ENCODE data around the gene FAM131B. TPM values are rescaled to one million over a fixed set of nuclear protein-coding genes. Genes with fewer than 3 reads are reported as not detected.

Gene FAM131B
- total RNA-seq, 1 experiment from 2014 or later, result 17.3 TPM

DNA sequence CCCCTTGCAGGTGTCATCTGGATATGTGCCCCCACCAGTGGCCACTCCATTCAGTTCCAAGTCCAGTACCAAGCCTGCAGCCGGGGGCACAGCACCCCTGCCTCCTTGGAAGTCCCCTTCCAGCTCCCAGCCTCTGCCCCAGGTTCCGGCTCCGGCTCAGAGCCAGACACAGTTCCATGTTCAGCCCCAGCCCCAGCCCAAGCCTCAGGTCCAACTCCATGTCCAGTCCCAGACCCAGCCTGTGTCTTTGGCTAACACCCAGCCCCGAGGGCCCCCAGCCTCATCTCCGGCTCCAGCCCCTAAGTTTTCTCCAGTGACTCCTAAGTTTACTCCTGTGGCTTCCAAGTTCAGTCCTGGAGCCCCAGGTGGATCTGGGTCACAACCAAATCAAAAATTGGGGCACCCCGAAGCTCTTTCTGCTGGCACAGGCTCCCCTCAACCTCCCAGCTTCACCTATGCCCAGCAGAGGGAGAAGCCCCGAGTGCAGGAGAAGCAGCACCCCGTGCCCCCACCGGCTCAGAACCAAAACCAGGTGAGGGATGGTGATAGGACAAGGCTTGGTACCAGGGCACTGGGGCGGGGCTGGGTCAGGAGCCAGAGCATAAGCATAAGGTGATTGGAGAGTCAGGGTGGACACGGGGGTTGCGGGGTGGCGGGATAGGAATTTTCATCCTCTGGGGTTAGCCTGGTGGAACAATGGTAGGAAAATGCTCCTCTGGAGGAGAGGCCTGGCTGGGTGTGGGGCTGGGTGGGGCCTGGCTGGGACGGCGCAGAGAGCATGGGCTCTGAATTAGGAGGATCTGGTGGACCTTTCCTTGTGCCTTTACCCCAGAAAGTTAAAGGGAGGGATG is 20.5 kb upstream of the FAM131B start:
- H2AFZ ChIP-seq (ENCODE audit: low read length), result no peak overlapping the region
- no peak overlapping the region for H2BK20ac ChIP-seq (ENCODE audit: low read depth, low read length, poor library complexity, severe bottlenecking)
- Mint-ChIP-seq H3K9me3 (no peaks in the 10 kb centered on the region), H3K36me3 (ENCODE audit: insufficient read depth in 1 of 3, low read depth in 3 of 3) (peaks cover 9 to 13% (median 13%) of the 10 kb centered on the region in 3 experiments; a peak in 5 of 7 replicates), H3K4me3 (peak overlapping the region in 1 of 2 experiments; percentile 76; a peak in 4 of 5 replicates), H3K4me1 (peaks cover 22 to 27% of the 10 kb centered on the region in 2 experiments), H3K27me3 (ENCODE audit: low read depth) (no peaks in the 10 kb centered on the region; the same call in 1 of the 2 replicates), H3K27ac (peak overlapping the region in 2 of 3 experiments; percentile 29 to 35; a peak in 2 of 7 replicates)
- no peak overlapping the region for H3K9ac ChIP-seq (ENCODE audit: extremely low read depth, insufficient read length, low read length)
- no peak overlapping the region for H4K8ac ChIP-seq (replicated peaks; ENCODE audit: insufficient read length, low read depth, low read length)
- H2BK15ac ChIP-seq (ENCODE audit: low read depth, low read length), result no peak overlapping the region
- no peaks in the 10 kb centered on the region for H3K9me3 ChIP-seq (ENCODE audit: control insufficient read depth, low read depth, low read length)
- H2BK120ac ChIP-seq (ENCODE audit: low read depth, low read length, poor library complexity, severe bottlenecking), result no peak overlapping the region
- H2BK12ac ChIP-seq (ENCODE audit: insufficient read length, low read depth, low read length), result no peak overlapping the region
- no peak overlapping the region for H4K91ac ChIP-seq (ENCODE audit: insufficient read length, low read depth, low read length)
- H3K23ac ChIP-seq (ENCODE audit: insufficient read length, low read depth, low read length), result no peak overlapping the region
- no peak overlapping the region for H3K18ac ChIP-seq (ENCODE audit: insufficient read length, low read depth, low read length)
- no peak overlapping the region for H3K27ac ChIP-seq (ENCODE audit: insufficient read length, low read depth, low read length)
- H3K79me2 ChIP-seq (ENCODE audit: insufficient read depth, low read length), result peaks cover 17% of the 10 kb centered on the region; the same call in 1 of the 2 replicates
- no peak overlapping the region for H2AK5ac ChIP-seq (ENCODE audit: insufficient read length, low read length)
- no CpG with 5 or more reads among the region's 15 CpGs for WGBS (ENCODE audit: extremely low coverage, insufficient read length, low lambda C conversion rate)
- DNase-seq, result peak; percentile 25
- no peak overlapping the region for H4K5ac ChIP-seq (ENCODE audit: insufficient read length, low read depth, low read length)
- H3T11ph ChIP-seq (ENCODE audit: low read length), result no peak overlapping the region
- peaks cover 5% of the 10 kb centered on the region; the same call in 1 of the 2 replicates for H3K4me1 ChIP-seq (ENCODE audit: insufficient read depth, low read length)
- H3K14ac ChIP-seq (ENCODE audit: insufficient read depth, low read length), result no peak overlapping the region
- no peak overlapping the region for H2BK5ac ChIP-seq (ENCODE audit: insufficient read length, low read length)
- H3K79me1 ChIP-seq (ENCODE audit: insufficient read depth, low read depth, low read length, poor library complexity, severe bottlenecking), result peaks cover 5% of the 10 kb centered on the region
- H3K4ac ChIP-seq (ENCODE audit: low read depth, low read length), result no peak overlapping the region
- peaks cover 14% of the 10 kb centered on the region for H3K23me2 ChIP-seq (ENCODE audit: insufficient read length, low read depth, low read length, poor library complexity, severe bottlenecking)
- TF ChIP-seq CTCF (conservative IDR thresholded peaks at IDR 0.05), result no peak
- peaks cover 2% of the 10 kb centered on the region for H4K20me1 ChIP-seq (ENCODE audit: control insufficient read depth, insufficient read depth, insufficient read length)
- H3K4me2 ChIP-seq (ENCODE audit: insufficient read depth, insufficient read length, low read length), result peak overlapping the region; percentile 59
- no peak overlapping the region for H3K56ac ChIP-seq (ENCODE audit: insufficient read length, low read depth, low read length)
- H3K27me3 ChIP-seq (ENCODE audit: insufficient read depth, low read length), result 0 out of 2 replicates have a peak, but pooled peaks cover under 1% of the 10 kb centered on the region
